Trophoblast cell (in vitro differentiated cells and primary cell): ENCODE measurements around the gene PPP1R13L.
A peak's percentile ranks its signal among the peaks of the same experiment; 100 is the strongest.
"Not testable (repeated sequence)": the region's sequence is repeated elsewhere in the genome, so short reads cannot be mapped to it uniquely, and the experiment has no call there.

Source experiments
- DNase-seq, 2 donors: peaks; one replicate each; pipeline ENCODE4 v3.0.0-alpha.2; 2016
- H2AFZ ChIP-seq: 2 replicates; pipeline ENCODE4 v1.6.1; 2013; ENCODE audit warnings: low read length, moderate library complexity, mild to moderate bottlenecking; ENCODE audit not compliant: insufficient read depth, poor library complexity
- H2AK5ac ChIP-seq: 2 replicates; pipeline ENCODE4 v1.6.1; 2013; ENCODE audit warnings: mild to moderate bottlenecking, low read length
- H2BK120ac ChIP-seq: 2 replicates; pipeline ENCODE4 v1.6.1; 2013; ENCODE audit warnings: low read length, mild to moderate bottlenecking, moderate library complexity; ENCODE audit not compliant: insufficient read depth, poor library complexity
- H2BK12ac ChIP-seq: 2 replicates; pipeline ENCODE4 v1.6.1; 2013; ENCODE audit warnings: mild to moderate bottlenecking, low read length, moderate library complexity
- H2BK5ac ChIP-seq: 2 replicates; pipeline ENCODE4 v1.6.1; 2013; ENCODE audit warnings: low read length, low read depth, moderate library complexity, mild to moderate bottlenecking; ENCODE audit not compliant: poor library complexity
- H3K14ac ChIP-seq: 2 replicates; pipeline ENCODE4 v1.6.1; 2013; ENCODE audit warnings: mild to moderate bottlenecking, low read length
- H3K18ac ChIP-seq: 2 replicates; pipeline ENCODE4 v1.6.1; 2013; ENCODE audit warnings: mild to moderate bottlenecking, low read length
- H3K23ac ChIP-seq: 2 replicates; pipeline ENCODE4 v1.6.1; 2013; ENCODE audit warnings: low read length
- H3K27ac ChIP-seq: 2 replicates; pipeline ENCODE4 v1.5.1; 2013; ENCODE audit warnings: low read depth, mild to moderate bottlenecking, inconsistent platforms, low read length, moderate library complexity
- H3K27me3 ChIP-seq: 2 replicates; pipeline ENCODE4 v1.6.1; 2013; ENCODE audit warnings: inconsistent platforms, mild to moderate bottlenecking, low read length, moderate library complexity; ENCODE audit not compliant: insufficient read depth
- H3K36me3 ChIP-seq, 2 experiments: 1 replicate in 1 of 2; 2 replicates in 1 of 2; pipeline ENCODE4 v1.6.1; 2013; ENCODE audit warnings: low read length in 2 of 2, mild to moderate bottlenecking in 2 of 2, moderate library complexity in 1 of 2; ENCODE audit not compliant: insufficient read depth in 2 of 2, control insufficient read depth in 1 of 2
- H3K4ac ChIP-seq: 2 replicates; pipeline ENCODE4 v1.6.1; 2013; ENCODE audit warnings: low read depth, mild to moderate bottlenecking, low read length, moderate library complexity
- H3K4me1 ChIP-seq, 2 experiments: 1 replicate in 1 of 2; 2 replicates in 1 of 2; pipeline ENCODE4 v1.6.1; 2013; ENCODE audit warnings: low read length in 2 of 2, mild to moderate bottlenecking in 2 of 2, moderate library complexity in 1 of 2; ENCODE audit not compliant: insufficient read depth in 2 of 2, control insufficient read depth in 1 of 2
- H3K4me2 ChIP-seq: 2 replicates; pipeline ENCODE4 v1.6.1; 2013; ENCODE audit warnings: inconsistent platforms, mild to moderate bottlenecking, low read length, moderate library complexity
- H3K4me3 ChIP-seq: 2 replicates; pipeline ENCODE4 v1.5.1; 2013; ENCODE audit warnings: mild to moderate bottlenecking, low read depth, low read length, inconsistent platforms
- H3K79me1 ChIP-seq: one replicate; pipeline ENCODE4 v1.6.1; 2013; ENCODE audit warnings: low read length
- H3K79me2 ChIP-seq: 2 replicates; pipeline ENCODE4 v1.6.1; 2013; ENCODE audit warnings: low read length, mild to moderate bottlenecking; ENCODE audit not compliant: control insufficient read depth, insufficient read depth, poor library complexity
- H3K9ac ChIP-seq: 2 replicates; pipeline ENCODE4 v1.6.1; 2013; ENCODE audit warnings: mild to moderate bottlenecking, low read length
- H3K9me3 ChIP-seq: 2 replicates; pipeline ENCODE4 v1.6.1; 2013; ENCODE audit warnings: low read depth, mild to moderate bottlenecking, control low read depth, inconsistent platforms, low read length; ENCODE audit not compliant: insufficient read depth
- H4K12ac ChIP-seq: 2 replicates; pipeline ENCODE4 v1.6.1; 2013; ENCODE audit warnings: low read depth, mild to moderate bottlenecking, low read length, moderate library complexity
- H4K8ac ChIP-seq: 2 replicates; pipeline ENCODE4 v1.6.1; 2013; ENCODE audit warnings: low read depth, mild to moderate bottlenecking, low read length, moderate library complexity
- H4K91ac ChIP-seq: one replicate; pipeline ENCODE4 v1.6.1; 2013; ENCODE audit warnings: low read depth, mild to moderate bottlenecking, low read length, moderate library complexity
- WGBS: extraction: QIAGEN DNeasy Blood & Tissue Kit; methylation state at CpG from one replicate; pipeline ENCODE4 v1.1.7; 2013; ENCODE audit warnings: missing lambda C conversion rate; ENCODE audit not compliant: insufficient read length, insufficient coverage; ENCODE audit errors: extremely low coverage; 5-methylcytosine and 5-hydroxymethylcytosine counted together

PPP1R13L gene

GRCh38 chr19:45439190-45439568 is 34.3 kb upstream of the PPP1R13L start:
- Histone ChIP-seq H4K12ac (no peak overlapping the region), H2BK12ac (no peak overlapping the region), H3K23ac (no peak overlapping the region), H3K79me1 (peaks cover 25% of the 10 kb centered on the region), H3K4me2 (no peak overlapping the region), H3K9ac (no peak overlapping the region), H3K27me3 (no peaks in the 10 kb centered on the region), H3K18ac (no peak overlapping the region), H2AK5ac (no peak overlapping the region), H3K14ac (no peak overlapping the region), H3K9me3 (no peaks in the 10 kb centered on the region), H2BK5ac (no peak overlapping the region), H4K8ac (no peak overlapping the region), H2BK120ac (no peak overlapping the region), H2AFZ (no peak overlapping the region), H3K4ac (no peak overlapping the region), H4K91ac (no peak overlapping the region), H3K79me2 (peaks cover 10% of the 10 kb centered on the region), H3K4me1 (peaks cover 11 to 16% of the 10 kb centered on the region in 2 experiments), H3K27ac (no peak overlapping the region), H3K4me3 (no peak overlapping the region), H3K36me3 (no peaks in the 10 kb centered on the region)
- no peak for DNase-seq
- WGBS, result no CpG with 5 or more reads among the region's 10 CpGs

GRCh38 chr19:45437328-45437727 is 32.5 kb upstream of the PPP1R13L start:
- Histone ChIP-seq H3K79me1 (peaks cover 13% of the 10 kb centered on the region), H3K4me3 (no peak overlapping the region), H2BK120ac (no peak overlapping the region), H3K23ac (no peak overlapping the region), H3K14ac (no peak overlapping the region), H3K9ac (no peak overlapping the region), H2BK5ac (no peak overlapping the region), H2AFZ (no peak overlapping the region), H3K18ac (no peak overlapping the region), H4K12ac (no peak overlapping the region), H3K36me3 (no peaks in the 10 kb centered on the region), H4K8ac (no peak overlapping the region), H3K27ac (no peak overlapping the region), H3K9me3 (no peaks in the 10 kb centered on the region), H3K4ac (no peak overlapping the region), H2BK12ac (no peak overlapping the region), H3K27me3 (no peaks in the 10 kb centered on the region), H2AK5ac (no peak overlapping the region), H4K91ac (no peak overlapping the region), H3K79me2 (peaks cover 5% of the 10 kb centered on the region), H3K4me1 (peaks cover 7 to 12% of the 10 kb centered on the region in 2 experiments), H3K4me2 (no peak overlapping the region)
- no CpG with 5 or more reads among the region's 3 CpGs for WGBS
- no peak for DNase-seq

- H3K36me3 ChIP-seq, H3K9ac ChIP-seq, H2BK5ac ChIP-seq, H2BK120ac ChIP-seq, H3K79me2 ChIP-seq, H3K27me3 ChIP-seq, H3K27ac ChIP-seq, H2BK12ac ChIP-seq, H3K79me1 ChIP-seq, H2AFZ ChIP-seq, H4K8ac ChIP-seq, H2AK5ac ChIP-seq, H3K4me1 ChIP-seq, H4K91ac ChIP-seq, H3K9me3 ChIP-seq, H3K4me2 ChIP-seq, H3K18ac ChIP-seq, H3K23ac ChIP-seq, DNase-seq, H3K4me3 ChIP-seq, H3K4ac ChIP-seq, H3K14ac ChIP-seq, H4K12ac ChIP-seq: not testable (repeated sequence)
- WGBS, result no CpG with 5 or more reads among the region's 8 CpGs
Observed at GRCh38 chr19:45432543-45432942, 27.7 kb upstream of the PPP1R13L start.

GRCh38 chr19:45431008-45431407 is 26.1 kb upstream of the PPP1R13L start:
- not testable (repeated sequence) for H3K4me3 ChIP-seq

More at GRCh38 chr19:45431008-45431407, 26.1 kb upstream of the PPP1R13L start:
- not testable (repeated sequence) for H4K12ac ChIP-seq, H3K36me3 ChIP-seq, H3K9me3 ChIP-seq, H2BK12ac ChIP-seq, H3K4ac ChIP-seq, H3K79me1 ChIP-seq, H4K91ac ChIP-seq, H3K27ac ChIP-seq, H3K14ac ChIP-seq, H3K27me3 ChIP-seq, H3K18ac ChIP-seq, H3K4me2 ChIP-seq, H4K8ac ChIP-seq, H2AFZ ChIP-seq, H2BK5ac ChIP-seq, H3K23ac ChIP-seq, H2BK120ac ChIP-seq, H2AK5ac ChIP-seq, H3K79me2 ChIP-seq, H3K9ac ChIP-seq, H3K4me1 ChIP-seq
- no CpG with 5 or more reads among the region's 9 CpGs for WGBS
- peak in 1 of 2 donors; percentile 71 for DNase-seq
